ENCODE data around the gene TAF4.

The TAF4 gene

DNA sequence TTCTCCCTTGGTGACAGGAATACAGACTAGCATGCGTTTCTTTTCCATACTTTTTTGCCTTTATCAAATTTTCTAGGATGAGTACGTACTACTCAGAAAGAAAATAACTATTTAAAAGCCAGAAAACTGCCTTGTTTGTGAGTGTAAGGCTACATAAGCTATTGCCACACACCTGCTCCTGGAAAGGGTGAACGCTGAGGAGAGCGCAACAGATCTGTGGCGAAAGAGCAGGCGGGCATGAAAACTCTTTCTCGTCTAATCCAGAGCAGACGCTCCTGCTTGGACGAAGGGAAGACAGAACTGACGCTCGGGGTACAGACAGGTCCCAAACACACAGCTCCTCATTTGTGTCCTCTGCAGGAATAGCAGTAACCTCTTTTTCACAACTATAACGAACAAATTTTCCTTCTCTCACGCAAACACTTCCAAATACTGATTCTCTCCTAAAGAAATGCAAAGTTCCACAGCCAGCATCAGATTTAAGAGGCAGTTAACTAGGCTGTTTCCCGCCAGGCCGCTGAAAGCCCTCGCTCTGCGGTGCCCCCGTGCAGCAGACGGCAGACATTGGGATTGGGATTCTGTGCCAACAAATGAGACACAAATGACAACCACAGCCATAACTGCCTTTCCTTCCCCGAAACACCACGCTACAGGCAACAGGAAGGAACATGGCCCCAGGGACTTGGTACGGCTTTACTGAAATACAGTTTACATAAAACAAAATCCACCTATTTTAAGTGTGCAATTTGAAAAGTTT, 20.0 kb downstream of the TAF4 start:
- in situ Hi-C loops (cut with HindIII; ENCODE audit: low sequenced_read_pairs): no loop called here

GRCh38 chr20:62045118-62045517, 20.6 kb downstream of the TAF4 start:
- in situ Hi-C loops (cut with HindIII; ENCODE audit: low sequenced_read_pairs): no loop called here

DNA sequence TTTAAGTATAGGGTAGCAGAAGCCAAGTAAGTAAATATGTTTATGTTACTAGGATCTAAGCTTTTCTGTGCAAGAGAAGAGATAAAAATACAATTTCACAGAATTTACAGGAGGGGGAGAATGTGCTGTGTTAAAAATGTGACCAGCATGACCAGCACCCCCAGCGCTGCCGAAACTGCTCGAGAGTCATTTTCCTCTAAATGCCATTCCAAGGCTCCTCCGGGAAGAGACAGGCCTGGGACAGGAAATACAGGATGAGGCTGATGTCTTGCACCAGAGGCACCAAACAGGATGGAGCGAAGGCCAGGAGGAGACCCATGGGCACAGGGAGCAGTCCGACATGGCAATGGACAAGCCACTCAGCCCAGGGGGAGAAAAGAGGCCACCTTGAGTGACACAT, 21.1 kb downstream of the TAF4 start:
- in situ Hi-C loops (cut with HindIII; ENCODE audit: low sequenced_read_pairs): no loop called here

GRCh38 chr20:62043131-62043914, 22.4 kb downstream of the TAF4 start:
- in situ Hi-C loops (cut with HindIII; ENCODE audit: low sequenced_read_pairs): no loop called here

- in situ Hi-C loops (cut with HindIII; ENCODE audit: low sequenced_read_pairs): no loop called here
Observed at GRCh38 chr20:62042025-62042820, 23.5 kb downstream of the TAF4 start.

- in situ Hi-C loops (cut with HindIII; ENCODE audit: low sequenced_read_pairs): no loop called here
Observed at GRCh38 chr20:62040933-62041332, 24.7 kb downstream of the TAF4 start.

- in situ Hi-C loops (cut with HindIII; ENCODE audit: low sequenced_read_pairs): no loop called here
Observed at GRCh38 chr20:62040381-62040922, 25.2 kb downstream of the TAF4 start.

GRCh38 chr20:62039738-62040137, 25.9 kb downstream of the TAF4 start:
- in situ Hi-C loops (cut with HindIII; ENCODE audit: low sequenced_read_pairs): no loop called here

GRCh38 chr20:62032609-62033368, 32.9 kb downstream of the TAF4 start:
- in situ Hi-C loops (cut with HindIII; ENCODE audit: low sequenced_read_pairs): no loop called here

DNA sequence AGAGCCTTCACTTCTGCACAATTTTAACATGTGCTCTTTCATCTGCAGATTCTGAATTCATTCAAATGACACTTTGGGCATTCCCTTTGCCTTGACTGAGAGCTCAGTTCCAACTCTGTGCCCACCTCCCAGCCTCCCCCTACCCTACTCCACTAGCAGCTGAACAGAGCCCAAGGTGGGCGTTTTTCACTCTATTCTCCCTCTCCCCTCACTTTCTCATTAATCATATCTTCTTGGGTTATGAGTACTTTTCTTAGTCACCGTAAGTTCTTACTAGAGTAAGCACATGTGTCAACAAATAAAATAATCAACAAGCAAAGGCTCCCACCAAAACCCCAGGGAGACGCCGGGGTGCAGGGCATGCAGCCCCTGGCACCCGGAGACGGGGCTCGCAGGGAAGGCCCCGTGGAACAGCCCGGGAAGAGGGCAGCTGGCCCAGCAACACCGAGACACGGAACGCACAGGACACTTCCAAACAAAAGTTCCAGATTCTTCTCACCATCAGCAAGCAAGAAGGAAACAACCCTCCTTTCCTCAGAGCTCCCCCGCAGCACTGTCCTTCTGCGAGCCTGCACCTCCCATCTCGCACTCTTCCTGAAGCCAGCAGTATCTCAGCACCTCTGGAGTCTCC, 34.1 kb downstream of the TAF4 start:
- in situ Hi-C loops (cut with HindIII; ENCODE audit: low sequenced_read_pairs): no loop called here

GRCh38 chr20:62030834-62031434, 34.7 kb downstream of the TAF4 start:
- in situ Hi-C loops (cut with HindIII; ENCODE audit: low sequenced_read_pairs): no loop called here

GRCh38 chr20:62030357-62030756, 35.3 kb downstream of the TAF4 start:
- in situ Hi-C loops (cut with HindIII; ENCODE audit: low sequenced_read_pairs): no loop called here

DNA sequence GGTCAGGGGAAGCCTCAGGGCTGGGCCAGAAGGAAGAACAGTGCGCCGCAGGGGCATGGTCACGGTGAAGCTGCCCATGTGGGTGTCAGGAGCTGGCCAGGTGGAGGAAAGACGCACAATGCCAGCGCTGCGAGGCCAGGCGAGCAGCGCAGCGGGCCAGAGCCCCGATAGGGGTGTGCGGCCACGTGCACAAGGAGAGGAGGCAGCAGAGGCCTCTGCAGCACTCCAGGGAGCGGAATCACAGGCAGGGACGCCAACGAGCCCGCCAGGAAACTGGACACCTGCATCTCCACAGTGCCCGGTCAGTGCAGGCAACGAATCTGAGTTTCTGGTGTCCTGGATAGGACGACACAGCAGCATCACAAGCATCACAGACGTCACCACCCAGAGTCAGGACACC, 35.7 kb downstream of the TAF4 start:
- in situ Hi-C loops (cut with HindIII; ENCODE audit: low sequenced_read_pairs): no loop called here

- in situ Hi-C loops (cut with HindIII; ENCODE audit: low sequenced_read_pairs): no loop called here
Observed at GRCh38 chr20:62029296-62029695, 36.4 kb downstream of the TAF4 start.

GRCh38 chr20:62028384-62028783, 37.3 kb downstream of the TAF4 start:
- in situ Hi-C loops (cut with HindIII; ENCODE audit: low sequenced_read_pairs): no loop called here

GRCh38 chr20:62027698-62028321, 37.9 kb downstream of the TAF4 start:
- in situ Hi-C loops (cut with HindIII; ENCODE audit: low sequenced_read_pairs): no loop called here

DNA sequence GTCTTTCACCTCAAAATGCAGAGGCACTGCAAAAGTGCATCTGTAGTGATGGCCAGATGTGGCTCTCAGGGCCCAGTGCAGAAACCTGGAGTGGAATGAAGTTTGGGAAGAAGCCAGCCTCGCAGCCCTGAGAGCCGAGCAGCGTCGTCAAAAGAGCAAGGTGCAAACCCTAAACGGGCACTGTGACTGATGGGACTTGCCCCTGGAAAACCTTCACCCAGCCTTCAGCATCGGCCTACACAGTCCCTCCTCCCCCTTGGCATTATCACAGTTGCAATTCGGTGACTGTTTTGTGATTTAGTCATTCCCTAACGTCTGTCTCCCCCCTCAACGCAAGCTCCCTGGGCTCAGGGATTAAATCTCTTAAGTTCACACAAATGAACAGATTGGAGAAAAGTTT, 38.6 kb downstream of the TAF4 start:
- in situ Hi-C loops (cut with HindIII; ENCODE audit: low sequenced_read_pairs): no loop called here

- in situ Hi-C loops (cut with HindIII; ENCODE audit: low sequenced_read_pairs): no loop called here
Observed at GRCh38 chr20:62026564-62026856, 39.2 kb downstream of the TAF4 start.

DNA sequence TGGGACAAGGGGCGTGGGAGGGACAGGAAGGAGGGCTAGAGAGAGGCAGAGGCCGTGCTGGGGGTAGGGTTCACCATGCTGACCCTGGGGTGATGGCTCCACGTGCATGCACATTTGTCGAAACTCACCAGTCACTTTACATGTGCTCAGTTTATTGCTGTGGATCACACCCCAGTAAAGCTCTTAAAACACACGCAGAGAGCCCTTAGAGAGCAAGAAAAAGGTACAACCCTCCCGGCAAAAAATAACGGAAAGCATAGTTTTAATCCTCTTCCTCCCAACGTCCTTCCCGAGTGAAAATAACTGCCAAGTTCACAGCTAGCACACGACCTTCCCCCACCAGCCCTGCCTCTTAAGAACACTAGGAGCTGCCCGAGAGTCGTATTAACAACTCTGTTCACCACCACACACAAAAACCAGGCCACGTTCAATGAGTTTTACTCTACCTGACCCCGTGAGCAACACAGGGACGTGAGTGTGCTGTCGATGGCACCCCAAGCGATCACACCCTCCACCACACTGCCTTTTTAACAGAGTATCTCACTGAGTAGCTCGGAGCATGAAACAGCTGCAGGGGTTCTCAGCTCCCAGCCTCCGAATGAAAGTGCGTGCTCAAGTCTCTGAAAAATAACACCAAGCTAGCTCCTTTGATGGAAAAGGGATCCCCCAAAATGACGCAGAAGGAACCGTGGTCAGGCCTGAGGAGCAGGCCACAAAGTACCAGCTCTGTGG, 39.7 kb downstream of the TAF4 start:
- in situ Hi-C loops (cut with HindIII; ENCODE audit: low sequenced_read_pairs): no loop called here

Data from DLD1 (cell line).